SIG-M5 treated with dmso at 0.1 percent for 504 hours (cell line): ENCODE results near the gene SMC5.

ENCODE experiments used
- DNase-seq: peaks from one replicate; lab custom pipeline; 2025; ENCODE audit not compliant: unreplicated experiment; lab: John Stamatoyannopoulos, UW

SMC5 gene

GRCh38 chr9:70403618-70404025, 144.8 kb downstream of the SMC5 start:
- no peak for DNase-seq

GRCh38 chr9:70404261-70404660, 145.5 kb downstream of the SMC5 start:
- no peak for DNase-seq
